Measurements from ENCODE around the gene MGAT4C. TPM values are rescaled to one million over a fixed set of nuclear protein-coding genes. Genes with fewer than 3 reads are reported as not detected.

Gene MGAT4C
- total and polyA plus RNA-seq, 2 of the 8 experiments (the other 6 are each of a cell fraction or from before 2014, with no cell fraction given) = 1.6 to 2.5 TPM

- no peak overlapping the region for H3K18ac ChIP-seq (ENCODE audit: extremely low read depth, low read length)
- WGBS, 2 experiments (ENCODE audit: extremely low coverage in 1 of 2, insufficient coverage in 1 of 2, insufficient read length in 1 of 2, insufficient replicate concordance in 2 of 2, low coverage in 1 of 2, low lambda C conversion rate in 2 of 2, missing lambda C conversion rate in 1 of 2) = 78% methylated on average over 8 of the region's 8 CpGs; no CpG with 5 or more reads in 1 of the 2 experiments
- no peak overlapping the region for H3K4me3 ChIP-seq (ENCODE audit: extremely low read depth in 1 of 4, insufficient read depth in 2 of 4, low read depth in 3 of 4, low read length in 4 of 4)
- no peak overlapping the region for H2BK15ac ChIP-seq (ENCODE audit: low read length)
- H4K8ac ChIP-seq (ENCODE audit: extremely low read depth, insufficient read depth, low read length) = no peak overlapping the region
- H3K36me3 ChIP-seq (ENCODE audit: control insufficient read depth in 2 of 4, insufficient read depth in 4 of 4, low read length in 3 of 4) = no peaks in the 10 kb centered on the region
- no peaks in the 10 kb centered on the region for H3K9me3 ChIP-seq (ENCODE audit: insufficient read depth in 2 of 2, low read depth in 1 of 2, low read length in 1 of 2)
- no peak for FAIRE-seq
- CTCF ChIA-PET (ENCODE audit: partially characterized antibody) = no interaction called here
- no peak overlapping the region for H4K91ac ChIP-seq (replicated peaks; ENCODE audit: insufficient read length, low read length)
- no peak overlapping the region for H2BK5ac ChIP-seq (ENCODE audit: low read depth, low read length)
- H3K9ac ChIP-seq (replicated peaks in 1 of 4; ENCODE audit: extremely low read depth in 1 of 4, low read depth in 3 of 4, low read length in 3 of 4) = no peak overlapping the region
- no peak overlapping the region for H2AK5ac ChIP-seq (ENCODE audit: low read depth, low read length)
- no peak overlapping the region for H2BK12ac ChIP-seq (ENCODE audit: low read depth, low read length)
- no peak for TF ChIP-seq POLR2A (IDR thresholded peaks at IDR 0.05; ENCODE audit: control extremely low read depth in 1 of 2, low read depth in 2 of 2, low read length in 2 of 2)
- TF ChIP-seq PHF8 (conservative IDR thresholded peaks at IDR 0.05; ENCODE audit: low read depth, low read length) = no peak
- POLR2A ChIA-PET (ENCODE audit: partially characterized antibody) = no interaction called here
- H3K14ac ChIP-seq (ENCODE audit: insufficient read length) = no peak overlapping the region
- no peak overlapping the region for H2AFZ ChIP-seq (ENCODE audit: low read length)
- no peaks in the 10 kb centered on the region for H3K27me3 ChIP-seq (replicated peaks in 1 of 4; ENCODE audit: control insufficient read depth in 3 of 4, extremely low read depth in 1 of 4, insufficient read depth in 3 of 4, low read length in 3 of 4)
- no peak overlapping the region for H3K4me2 ChIP-seq (ENCODE audit: insufficient read depth in 1 of 2, low read depth in 2 of 2, low read length in 2 of 2)
- H3K4me1 ChIP-seq (replicated peaks in 1 of 4; ENCODE audit: control insufficient read depth in 3 of 4, insufficient read depth in 4 of 4, low read length in 3 of 4) = no peaks in the 10 kb centered on the region
- H3K79me1 ChIP-seq (ENCODE audit: low read depth, low read length) = no peaks in the 10 kb centered on the region
- H3K56ac ChIP-seq (replicated peaks; ENCODE audit: insufficient read length, low read depth, low read length) = no peak overlapping the region
- H3K4ac ChIP-seq (replicated peaks; ENCODE audit: insufficient read length, low read depth, low read length) = no peak overlapping the region
- H3K27ac ChIP-seq (ENCODE audit: low read depth, low read length) = no peak overlapping the region
- H2BK20ac ChIP-seq (ENCODE audit: low read length) = no peak overlapping the region
- no peaks in the 10 kb centered on the region for H3K79me2 ChIP-seq (ENCODE audit: control insufficient read depth in 1 of 2, insufficient read depth in 2 of 2, low read length in 2 of 2)
- no peaks in the 10 kb centered on the region for H4K20me1 ChIP-seq (replicated peaks in 1 of 2; ENCODE audit: control insufficient read depth in 1 of 2, insufficient read depth in 2 of 2, low read length in 2 of 2)
- no peak overlapping the region for H3K23ac ChIP-seq (ENCODE audit: insufficient read length)
- no peaks in the 10 kb centered on the region for H3K23me2 ChIP-seq (ENCODE audit: low read depth, low read length)
- H2BK120ac ChIP-seq (replicated peaks; ENCODE audit: low read depth, low read length) = no peak overlapping the region
- H4K5ac ChIP-seq (ENCODE audit: insufficient read length, low read depth, low read length) = no peak overlapping the region
- DNase-seq (ENCODE audit: low read depth in 1 of 2, low spot score in 2 of 2) = no peak
Measured at GRCh38 chr12:86230516-86231146, 25.6 kb downstream of the MGAT4C start.

Data from H1 (cell line).